Ishikawa (cell line): ENCODE data around the gene PRTN3.
A peak's percentile ranks its signal among the peaks of the same experiment; 100 is the strongest.

Experiments
- CEBPB ChIP-seq: IDR thresholded peaks from 2 replicates; pipeline ENCODE4 v1.6.1; 2012
- CREB1 ChIP-seq: IDR thresholded peaks from 2 replicates; pipeline ENCODE4 v1.6.1; 2012; ENCODE audit warnings: low read depth
- EGR1 ChIP-seq: IDR thresholded peaks from 2 replicates; pipeline ENCODE4 v1.6.1; 2012
- EP300 ChIP-seq: IDR thresholded peaks from 2 replicates; pipeline ENCODE4 v1.6.1; 2012; ENCODE audit warnings: borderline replicate concordance
- FOXM1 ChIP-seq: IDR thresholded peaks from 2 replicates; pipeline ENCODE4 v1.6.1; 2012; ENCODE audit warnings: low read depth, borderline replicate concordance
- MAX ChIP-seq: IDR thresholded peaks from 2 replicates; pipeline ENCODE4 v1.6.1; 2012
- NFIC ChIP-seq: IDR thresholded peaks from 2 replicates; pipeline ENCODE4 v1.6.1; 2012
- RAD21 ChIP-seq: IDR thresholded peaks from 2 replicates; pipeline ENCODE4 v1.6.1; 2012; ENCODE audit warnings: low read depth
- REST ChIP-seq: IDR thresholded peaks from 2 replicates; pipeline ENCODE4 v1.6.1; 2012; ENCODE audit warnings: low read depth, mild to moderate bottlenecking
- TAF1 ChIP-seq: IDR thresholded peaks from 2 replicates; pipeline ENCODE4 v1.6.1; 2012; ENCODE audit warnings: low read depth, mild to moderate bottlenecking
- TCF12 ChIP-seq: IDR thresholded peaks from 2 replicates; pipeline ENCODE4 v1.6.1; 2012; ENCODE audit warnings: low read depth
- TEAD4 ChIP-seq: IDR thresholded peaks from 2 replicates; pipeline ENCODE4 v1.6.1; 2012
- USF1 ChIP-seq: IDR thresholded peaks from 2 replicates; pipeline ENCODE4 v1.6.1; 2012
- YY1 ChIP-seq: IDR thresholded peaks from 2 replicates; pipeline ENCODE4 v1.6.1; 2012; ENCODE audit warnings: low read depth
- ZBTB7A ChIP-seq: IDR thresholded peaks from 2 replicates; pipeline ENCODE4 v1.6.1; 2012; ENCODE audit warnings: low read depth

Gene PRTN3

GRCh38 chr19:862581-863314 is 21.9 kb downstream of the PRTN3 start:
- TF ChIP-seq EP300 (no peak), USF1 (peak; percentile 35; the same call in 1 of the 2 replicates), MAX (peak; percentile 51)

DNA sequence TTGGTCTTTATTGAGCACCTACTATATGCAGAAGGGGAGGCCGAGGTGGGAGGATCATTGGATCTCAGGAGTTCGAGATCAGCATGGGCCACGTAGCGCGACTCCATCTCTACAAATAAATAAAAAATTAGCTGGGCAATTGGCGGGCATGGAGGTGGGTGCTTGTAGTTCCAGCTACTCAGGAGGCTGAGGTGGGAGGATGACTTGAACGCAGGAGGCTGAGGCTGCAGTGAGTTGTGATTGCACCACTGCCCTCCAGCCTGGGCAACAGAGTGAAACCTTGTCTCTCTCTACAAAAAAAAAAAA is 22.5 kb downstream of the PRTN3 start:
- TF ChIP-seq REST (no peak), EP300 (no peak), ZBTB7A (no peak), RAD21 (no peak), USF1 (no peak)

DNA sequence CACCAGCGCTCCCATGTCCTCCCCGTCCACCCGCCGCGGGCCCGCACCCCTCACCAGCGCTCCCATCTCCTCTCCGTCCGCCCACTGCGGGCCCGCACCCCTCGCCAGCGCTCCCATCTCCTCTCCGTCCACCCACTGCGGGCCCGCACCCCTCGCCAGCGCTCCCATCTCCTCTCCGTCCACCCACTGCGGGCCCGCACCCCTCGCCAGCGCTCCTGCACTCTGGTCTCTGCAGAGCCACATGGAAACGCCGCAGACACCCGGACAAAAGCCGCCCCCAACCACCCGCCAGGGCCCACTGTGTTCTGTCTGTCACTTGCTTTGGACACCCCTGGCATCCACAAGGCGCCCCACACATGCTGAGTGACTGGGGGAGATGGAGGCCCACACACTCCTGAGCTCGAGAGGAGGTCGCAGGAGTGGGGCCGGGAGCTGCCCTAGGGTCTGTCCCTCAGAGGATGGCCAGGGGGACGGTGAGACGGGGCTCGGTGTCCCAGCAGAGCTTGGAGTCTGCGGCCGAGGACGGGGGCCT is 26.0 kb downstream of the PRTN3 start:
- TF ChIP-seq USF1 (no peak), EGR1 (no peak), YY1 (no peak), CREB1 (no peak), REST (no peak), TEAD4 (no peak), FOXM1 (no peak), EP300 (no peak), ZBTB7A (no peak), RAD21 (no peak), NFIC (no peak), TAF1 (no peak), MAX (no peak), TCF12 (no peak), CEBPB (no peak)

- TF ChIP-seq CEBPB (no peak), TCF12 (0 out of 2 replicates have a peak, but pooled peaks have one; percentile 22), RAD21 (0 out of 2 replicates have a peak, but pooled peaks have one; percentile 2), MAX (peak; percentile 32; the same call in 1 of the 2 replicates), CREB1 (no peak), FOXM1 (no peak), TAF1 (no peak), NFIC (peak; percentile 23; the same call in 1 of the 2 replicates), REST (no peak), EGR1 (no peak), EP300 (peak; percentile 32; the same call in 1 of the 2 replicates), YY1 (no peak), TEAD4 (peak; percentile 42; the same call in 1 of the 2 replicates), USF1 (no peak), ZBTB7A (no peak)
Measured at GRCh38 chr19:867301-867793, 26.5 kb downstream of the PRTN3 start.
